Endothelial cell of umbilical vein (primary cell): ENCODE results near the gene SLC6A18.
"Not testable (repeated sequence)": the region's sequence is repeated elsewhere in the genome, so short reads cannot be mapped to it uniquely, and the experiment has no call there.

ENCODE experiments used
- POLR2A ChIP-seq: IDR thresholded peaks from 2 replicates; pipeline ENCODE4 v1.6.1; 2012; ENCODE audit warnings: low read depth, mild to moderate bottlenecking, control low read depth, low read length
- TF ChIP-seq, protein P1 (sequence below), 2 donors: IDR thresholded peaks; 1 replicate in 1 of 2; 2 replicates in 1 of 2; pipeline ENCODE4 v1.5.1; 2011; ENCODE audit warnings: low read length in 2 of 2, mild to moderate bottlenecking in 2 of 2, moderate library complexity in 2 of 2, control low read depth in 1 of 2, inconsistent platforms in 1 of 2, low read depth in 1 of 2; ENCODE audit not compliant: insufficient read depth in 1 of 2; ENCODE audit errors: extremely low read depth in 1 of 2

DNA sequence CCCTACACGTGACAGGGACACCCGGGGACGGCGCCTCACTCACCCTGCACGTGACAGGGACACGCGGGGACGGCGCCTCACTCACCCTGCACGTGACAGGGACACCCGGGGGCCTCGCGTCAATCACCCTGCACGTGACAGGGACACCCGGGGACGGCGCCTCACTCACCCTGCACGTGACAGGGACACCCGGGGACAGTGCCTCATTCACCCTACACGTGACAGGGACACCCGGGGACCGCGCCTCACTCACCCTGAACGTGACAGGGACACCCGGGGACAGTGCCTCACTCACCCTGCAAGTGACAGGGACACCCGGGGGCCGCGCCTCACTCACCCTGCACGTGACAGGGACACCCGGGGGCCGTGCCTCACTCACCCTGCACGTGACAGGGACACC lies 64.4 kb downstream of the SLC6A18 start:
- TF ChIP-seq POLR2A, result not testable (repeated sequence)
- TF ChIP-seq, protein P1, sequence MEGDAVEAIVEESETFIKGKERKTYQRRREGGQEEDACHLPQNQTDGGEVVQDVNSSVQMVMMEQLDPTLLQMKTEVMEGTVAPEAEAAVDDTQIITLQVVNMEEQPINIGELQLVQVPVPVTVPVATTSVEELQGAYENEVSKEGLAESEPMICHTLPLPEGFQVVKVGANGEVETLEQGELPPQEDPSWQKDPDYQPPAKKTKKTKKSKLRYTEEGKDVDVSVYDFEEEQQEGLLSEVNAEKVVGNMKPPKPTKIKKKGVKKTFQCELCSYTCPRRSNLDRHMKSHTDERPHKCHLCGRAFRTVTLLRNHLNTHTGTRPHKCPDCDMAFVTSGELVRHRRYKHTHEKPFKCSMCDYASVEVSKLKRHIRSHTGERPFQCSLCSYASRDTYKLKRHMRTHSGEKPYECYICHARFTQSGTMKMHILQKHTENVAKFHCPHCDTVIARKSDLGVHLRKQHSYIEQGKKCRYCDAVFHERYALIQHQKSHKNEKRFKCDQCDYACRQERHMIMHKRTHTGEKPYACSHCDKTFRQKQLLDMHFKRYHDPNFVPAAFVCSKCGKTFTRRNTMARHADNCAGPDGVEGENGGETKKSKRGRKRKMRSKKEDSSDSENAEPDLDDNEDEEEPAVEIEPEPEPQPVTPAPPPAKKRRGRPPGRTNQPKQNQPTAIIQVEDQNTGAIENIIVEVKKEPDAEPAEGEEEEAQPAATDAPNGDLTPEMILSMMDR (IDR thresholded peaks at IDR 0.05; ENCODE audit: extremely low read depth in 1 of 2, insufficient read depth in 1 of 2, low read depth in 1 of 2, low read length in 2 of 2), result not testable (repeated sequence)
